Heart left ventricle (tissue), 13 donors: ENCODE measurements around the gene PRDM10.

Source experiments
- CTCF ChIP-seq, 12 donors: fragments of 200-600 bp; sonication (generic) in 4 of 12; IDR thresholded peaks; one replicate each; pipeline versions ENCODE4 v1.5.0 to v1.8.0; 2018 to 2022; ENCODE audit warnings: antibody characterized with exemption in 12 of 12, mild to moderate bottlenecking in 5 of 12
- POLR2A ChIP-seq, 2 donors: fragments of 450-650 bp; IDR thresholded peaks; one replicate each; pipeline ENCODE4 v1.6.1; 2017; ENCODE audit warnings: antibody characterized with exemption in 2 of 2, mild to moderate bottlenecking in 2 of 2, moderate library complexity in 2 of 2
- donor health status: ischemic (EF 13 %, LVEDD 7.1; RV severe dilation, severe dysfunction).
- donor health status: DM: no; HTN: yes; CAD: no.
- donor health status: DM: no; HTN: no; CAD: no.
- donor health status: ischemic (EF 25% LVEDD 6.9; RV normal size, moderate dysfunction).
- donor health status: ischemic (EF 25% LVEDD 5.7; RV mildly dilated, moderate dysfunction).
- donor health status: ischemic (EF 35%, LVEDD 5.7; RV mildly dilated, moderate dysfunction).
- donor health status: nonischemic (EF 11% LVEDD 7.7; RV severe dilation, severe dysfunction).
- donor health status: DM: yes; HTN: yes; CAD: no.
- donor health status: PGD.
- donor health status: ischemic (EF 29% LVEDD 5.4; RV normal size, mild dysfunction).
- donor health status: nonischemic (EF 23%, LVEDD 6.1; RV moderate dilation, normal function).

GRCh38 chr11:129974237-129974636, 28.4 kb downstream of the PRDM10 start:
- TF ChIP-seq CTCF (IDR thresholded peaks at IDR 0.05) (no peak), POLR2A (IDR thresholded peaks at IDR 0.05) (no peak)
